Hepatocyte (in vitro differentiated cells): ENCODE results near the gene NUP214. TPM values are rescaled to one million over a fixed set of nuclear protein-coding genes. Genes with fewer than 3 reads are reported as not detected.

Experiments
- DNase-seq: peaks from one replicate; pipeline ENCODE4 v3.0.0-alpha.2; 2016; ENCODE audit warnings: low spot score
- H2AFZ ChIP-seq: fragments of 200-600 bp; sonication (generic); 2 replicates; pipeline ENCODE4 v1.6.0; 2016; ENCODE audit warnings: antibody characterized with exemption, mild to moderate bottlenecking
- H3K27ac ChIP-seq: fragments of 200-600 bp; sonication (generic); 2 replicates; pipeline ENCODE4 v1.5.1; 2016; ENCODE audit warnings: mild to moderate bottlenecking
- H3K27me3 ChIP-seq: fragments of 200-600 bp; sonication (generic); 2 replicates; pipeline ENCODE4 v1.6.1; 2016
- H3K36me3 ChIP-seq: fragments of 200-600 bp; sonication (generic); replicated peaks from 2 replicates; pipeline ENCODE4 v1.5.1; 2016; ENCODE audit warnings: low read depth; ENCODE audit not compliant: insufficient read depth
- H3K4me1 ChIP-seq: fragments of 200-600 bp; sonication (generic); 2 replicates; pipeline ENCODE4 v1.5.1; 2016; ENCODE audit warnings: mild to moderate bottlenecking, moderate library complexity; ENCODE audit not compliant: insufficient read depth
- H3K4me2 ChIP-seq: fragments of 200-600 bp; sonication (generic); 2 replicates; pipeline ENCODE4 v1.6.0; 2016
- H3K4me3 ChIP-seq: fragments of 200-600 bp; sonication (generic); 2 replicates; pipeline ENCODE4 v1.5.1; 2016; ENCODE audit warnings: mild to moderate bottlenecking
- H3K79me2 ChIP-seq: fragments of 200-600 bp; sonication (generic); 2 replicates; pipeline ENCODE4 v1.6.0; 2017; ENCODE audit warnings: mild to moderate bottlenecking
- H3K9me2 ChIP-seq: fragments of 200-600 bp; sonication (generic); replicated peaks from 2 replicates; pipeline ENCODE4 v1.6.0; 2017; ENCODE audit warnings: mild to moderate bottlenecking; ENCODE audit not compliant: insufficient read depth
- H3K9me3 ChIP-seq: fragments of 200-600 bp; sonication (generic); 2 replicates; pipeline ENCODE4 v1.5.1; 2016; ENCODE audit warnings: low read depth, mild to moderate bottlenecking
- H4K20me1 ChIP-seq: fragments of 200-600 bp; sonication (generic); 2 replicates; pipeline ENCODE4 v1.6.0; 2016; ENCODE audit warnings: mild to moderate bottlenecking; ENCODE audit not compliant: insufficient read depth, poor library complexity, severe bottlenecking
- CTCF ChIP-seq: fragments of 200-600 bp; sonication (generic); IDR thresholded peaks from 2 replicates; pipeline ENCODE4 v1.5.1; 2016; ENCODE audit warnings: antibody characterized with exemption, mild to moderate bottlenecking; ENCODE audit not compliant: poor library complexity
- EZH2 ChIP-seq: fragments of 200-600 bp; sonication (generic); IDR thresholded peaks from 2 replicates; pipeline ENCODE4 v1.6.1; 2016; ENCODE audit warnings: antibody characterized with exemption, mild to moderate bottlenecking, borderline replicate concordance
- EZH2phosphoT487 ChIP-seq: fragments of 200-600 bp; sonication (generic); IDR thresholded peaks from one replicate; pipeline ENCODE4 v1.6.1; 2018; ENCODE audit warnings: antibody characterized with exemption, mild to moderate bottlenecking, low read depth, moderate library complexity; ENCODE audit not compliant: unreplicated experiment, severe bottlenecking
- WGBS: methylation state at CpG from one replicate; pipeline ENCODE4 v1.1.6; 2016; ENCODE audit warnings: low lambda C conversion rate; ENCODE audit errors: missing lambda C conversion rate; 5-methylcytosine and 5-hydroxymethylcytosine counted together
- polyA plus RNA-seq: library from polyadenylated mRNA; unstranded; fragments of >200 nt; fragmentation: Nextera tagmentation; extraction: Ambion mirVana; gene quantifications from 2 replicates; pipeline ENCODE4 v1.2.1, GENCODE V29; 2016
- total RNA-seq: library from RNA; depleted of rRNA; stranded (reverse); fragments of >200 nt; gene quantifications from 2 replicates; pipeline ENCODE4 v1.2.3, GENCODE V29; 2014

Gene NUP214
- total and polyA plus RNA-seq, 2 experiments from 2014 or later: 13.7 to 18.1 TPM

- no peak overlapping the region for H3K4me2 ChIP-seq
- DNase-seq: no peak
- H2AFZ ChIP-seq: no peak overlapping the region
- no peak for TF ChIP-seq EZH2phosphoT487
- TF ChIP-seq EZH2: no peak
- no peak for TF ChIP-seq CTCF
- 88% methylated on average over 16 of the region's 16 CpGs for WGBS
- no peak overlapping the region for H3K27ac ChIP-seq
- no peaks in the 10 kb centered on the region for H3K9me2 ChIP-seq
- H3K4me1 ChIP-seq: peaks cover 12% of the 10 kb centered on the region
- H3K36me3 ChIP-seq: no peaks in the 10 kb centered on the region
- H3K4me3 ChIP-seq: no peak overlapping the region
- H3K9me3 ChIP-seq: no peaks in the 10 kb centered on the region
- H4K20me1 ChIP-seq: no peaks in the 10 kb centered on the region
- no peaks in the 10 kb centered on the region for H3K27me3 ChIP-seq
- no peaks in the 10 kb centered on the region for H3K79me2 ChIP-seq
Measured at GRCh38 chr9:131234799-131235479, 109.6 kb downstream of the NUP214 start.

- Histone ChIP-seq H3K4me2 (no peak overlapping the region), H3K27me3 (no peaks in the 10 kb centered on the region), H2AFZ (no peak overlapping the region), H4K20me1 (no peaks in the 10 kb centered on the region), H3K4me1 (peaks cover 12% of the 10 kb centered on the region), H3K9me3 (no peaks in the 10 kb centered on the region), H3K27ac (no peak overlapping the region), H3K79me2 (no peaks in the 10 kb centered on the region), H3K36me3 (no peaks in the 10 kb centered on the region), H3K9me2 (no peaks in the 10 kb centered on the region), H3K4me3 (no peak overlapping the region)
- 92% methylated on average over 9 of the region's 9 CpGs for WGBS
- TF ChIP-seq EZH2phosphoT487 (no peak), CTCF (no peak), EZH2 (no peak)
- no peak for DNase-seq
Measured at GRCh38 chr9:131235480-131235851, 110.1 kb downstream of the NUP214 start.

GRCh38 chr9:131236161-131236560, 110.8 kb downstream of the NUP214 start:
- Histone ChIP-seq H3K79me2 (no peaks in the 10 kb centered on the region), H3K9me3 (no peaks in the 10 kb centered on the region), H3K9me2 (no peaks in the 10 kb centered on the region), H3K4me1 (peaks cover 12% of the 10 kb centered on the region), H4K20me1 (no peaks in the 10 kb centered on the region), H3K27ac (no peak overlapping the region), H3K27me3 (no peaks in the 10 kb centered on the region), H2AFZ (no peak overlapping the region), H3K4me3 (no peak overlapping the region), H3K36me3 (no peaks in the 10 kb centered on the region), H3K4me2 (no peak overlapping the region)
- no peak for TF ChIP-seq CTCF
- TF ChIP-seq EZH2: no peak
- TF ChIP-seq EZH2phosphoT487: no peak
- no peak for DNase-seq
- WGBS: 94% methylated on average over 8 of the region's 8 CpGs
